Measurements from ENCODE around the gene DAB1.
"Not testable (repeated sequence)": the region's sequence is repeated elsewhere in the genome, so short reads cannot be mapped to it uniquely, and the experiment has no call there.

Gene DAB1

DNA sequence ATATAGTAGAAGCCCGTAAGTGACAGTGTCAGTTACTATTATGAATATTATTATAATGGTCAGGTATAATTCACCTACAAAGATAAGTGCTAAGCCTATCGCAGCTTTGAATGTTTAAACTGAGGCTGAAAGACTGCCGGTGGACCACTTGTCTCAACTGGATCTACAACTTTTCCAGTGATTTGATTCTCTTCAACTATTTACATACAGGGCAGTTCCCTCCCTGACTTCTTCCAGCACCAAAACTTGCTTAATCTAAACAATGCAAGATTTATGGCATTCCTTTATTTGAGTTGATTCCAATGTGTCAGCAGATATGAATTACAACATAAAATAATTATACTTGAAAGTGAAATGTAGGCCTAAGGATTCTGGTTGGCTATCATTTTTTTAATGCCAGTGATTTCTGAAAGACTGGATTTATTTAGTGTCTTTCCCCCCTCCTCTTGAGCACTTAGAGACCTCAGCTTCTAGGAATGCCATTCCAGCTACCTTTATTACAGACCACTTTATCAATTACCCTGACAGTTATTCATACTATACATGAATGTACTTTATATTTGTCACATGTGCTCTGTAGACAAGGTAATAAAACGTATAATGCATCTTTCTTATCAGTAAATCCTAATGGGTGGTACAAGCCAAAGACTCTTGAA is 304.8 kb downstream of the DAB1 start:
- DNase-seq (ENCODE audit: low read depth): no peak

DNA sequence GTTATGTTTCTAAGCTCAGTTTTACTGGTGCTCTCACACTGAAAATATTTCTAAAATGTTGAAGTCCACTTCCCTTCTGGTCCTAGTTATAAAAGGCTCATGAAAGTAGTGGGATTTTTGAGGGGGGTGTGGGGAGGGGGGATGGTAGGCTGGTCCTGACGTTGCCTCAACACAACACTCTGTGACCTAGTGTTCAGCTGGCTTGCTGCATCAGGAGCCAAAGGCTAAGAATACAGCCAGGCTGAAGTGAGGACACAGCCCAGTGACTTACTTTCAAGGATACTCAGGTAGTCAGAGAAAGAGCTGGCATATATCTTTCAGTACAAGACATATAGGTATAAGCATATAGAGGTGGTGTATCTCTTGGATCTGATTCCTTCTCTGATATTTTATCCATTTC is 306.1 kb downstream of the DAB1 start:
- DNase-seq (ENCODE audit: low read depth): no peak

DNA sequence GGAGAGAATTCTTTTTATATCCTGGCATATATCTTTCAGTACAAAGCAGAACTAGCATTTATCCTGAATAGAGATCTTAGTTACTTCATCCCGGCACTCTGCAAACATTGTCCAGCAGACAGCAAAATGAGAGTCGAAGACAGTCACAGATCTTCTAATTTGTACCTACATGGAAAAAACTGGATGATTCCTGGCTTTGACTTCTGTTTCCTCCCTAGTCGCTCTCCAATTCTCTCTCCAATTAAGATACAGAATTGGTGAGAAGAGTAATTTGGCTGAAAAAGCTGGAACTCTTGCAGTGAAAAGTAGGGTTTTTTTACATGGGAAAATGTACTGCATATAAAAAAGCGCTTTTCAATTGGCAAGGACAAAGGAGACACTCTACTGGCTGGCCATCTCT is 307.0 kb downstream of the DAB1 start:
- DNase-seq (ENCODE audit: low read depth): no peak

DNA sequence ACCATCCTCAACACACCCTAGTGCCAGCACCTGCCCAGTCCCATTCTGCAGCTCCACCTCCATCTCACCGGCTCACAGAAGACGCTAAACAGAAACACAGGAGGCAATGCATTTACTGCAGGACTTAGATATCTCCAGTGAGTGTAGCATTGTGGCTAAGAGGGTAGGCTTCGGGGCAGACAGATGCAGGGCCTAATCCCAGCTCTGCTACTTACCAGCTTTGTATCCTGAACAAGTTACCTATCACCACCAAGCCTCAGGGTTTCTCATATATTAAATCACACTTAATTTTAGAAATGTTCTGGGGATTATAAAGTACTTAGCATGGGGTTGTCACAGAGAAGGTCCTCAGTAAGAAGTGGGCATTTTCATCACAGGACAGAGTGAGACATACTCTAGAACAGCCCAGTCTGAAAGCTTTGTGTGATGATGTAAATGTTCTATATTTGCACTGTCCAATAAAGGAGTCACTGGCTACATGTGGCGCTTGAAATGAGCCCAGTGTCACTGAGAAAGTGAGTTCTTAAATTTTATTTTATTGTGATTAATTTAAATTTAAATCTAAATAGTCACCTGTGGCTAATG is 308.7 kb downstream of the DAB1 start:
- no peak for DNase-seq (ENCODE audit: low read depth)

DNA sequence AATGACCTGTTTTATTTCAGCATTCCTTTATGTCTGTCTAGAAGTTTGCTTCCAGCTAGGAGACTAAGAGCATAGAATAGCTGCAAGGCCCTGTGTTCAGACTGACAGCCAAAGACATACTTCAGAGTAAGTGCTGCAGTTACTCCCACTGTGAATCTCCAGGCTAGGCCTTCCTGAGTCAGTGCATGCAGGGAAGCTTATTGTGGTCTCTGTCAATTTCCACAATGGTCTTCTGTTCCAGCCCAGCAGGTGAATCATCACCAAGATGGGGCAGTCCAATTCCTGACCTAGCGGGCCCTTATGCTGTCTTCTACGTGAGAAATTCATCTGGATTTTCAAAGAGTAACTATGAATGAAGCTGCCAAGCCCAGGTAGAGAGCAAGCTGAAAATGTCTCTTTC is 311.7 kb downstream of the DAB1 start:
- DNase-seq (ENCODE audit: low read depth): no peak

DNA sequence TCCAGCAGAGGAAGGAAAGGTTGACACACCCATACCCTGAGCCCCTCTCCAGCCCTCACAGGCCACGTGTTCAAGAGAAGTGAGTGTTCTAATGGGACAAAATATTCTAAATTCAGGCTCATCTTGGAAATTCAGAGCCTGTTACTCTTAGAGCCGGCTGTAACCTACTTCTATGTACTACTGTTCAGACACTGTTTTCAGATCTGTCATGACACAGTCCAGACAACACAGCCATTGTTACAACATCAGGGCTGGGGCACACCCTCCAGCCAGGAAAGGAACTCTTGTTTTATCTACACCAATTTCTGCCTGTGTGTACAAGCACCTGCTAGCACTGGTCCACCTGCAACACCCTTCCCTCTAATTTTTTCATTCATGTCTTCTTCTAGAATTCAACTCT is 312.7 kb downstream of the DAB1 start:
- DNase-seq (ENCODE audit: low read depth): no peak

DNA sequence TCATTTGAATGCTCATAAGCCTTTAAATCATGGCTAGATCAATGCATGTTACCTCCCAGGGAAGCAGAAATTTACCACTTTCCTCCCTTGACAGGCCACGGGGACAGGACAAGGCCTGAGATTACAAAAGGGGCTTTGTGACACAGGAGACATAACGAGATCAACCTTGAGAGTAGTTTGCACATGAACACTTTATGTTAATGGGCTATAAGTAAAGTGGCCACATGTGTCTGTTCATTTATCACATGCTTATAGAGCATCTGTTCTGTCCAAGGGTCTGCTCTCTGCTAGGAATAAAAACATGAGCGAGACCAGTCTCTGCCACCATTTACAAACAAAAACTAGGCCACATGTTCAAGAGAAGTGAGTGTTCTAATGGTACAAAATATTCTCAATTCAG is 314.0 kb downstream of the DAB1 start:
- DNase-seq (ENCODE audit: low read depth): no peak

DNA sequence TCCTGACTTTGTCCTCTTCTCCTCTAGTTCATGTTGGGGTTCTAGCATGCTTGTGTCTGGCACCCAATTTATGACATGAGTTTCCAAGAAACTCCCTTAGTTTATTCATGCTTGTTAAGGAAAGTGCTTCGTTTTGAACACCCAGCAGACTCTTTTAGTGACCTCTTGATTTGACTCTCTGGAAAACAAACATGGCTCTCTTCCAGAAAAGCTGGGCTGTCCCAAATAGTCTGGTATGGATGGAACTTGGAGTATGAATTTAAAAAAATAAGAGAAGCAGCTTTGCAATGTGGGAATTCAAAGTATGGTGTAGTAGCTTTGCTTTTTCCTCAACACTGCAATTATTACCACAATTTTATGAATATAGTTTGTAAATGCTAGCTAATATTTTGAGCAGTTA is 314.6 kb downstream of the DAB1 start:
- no peak for DNase-seq (ENCODE audit: low read depth)

DNA sequence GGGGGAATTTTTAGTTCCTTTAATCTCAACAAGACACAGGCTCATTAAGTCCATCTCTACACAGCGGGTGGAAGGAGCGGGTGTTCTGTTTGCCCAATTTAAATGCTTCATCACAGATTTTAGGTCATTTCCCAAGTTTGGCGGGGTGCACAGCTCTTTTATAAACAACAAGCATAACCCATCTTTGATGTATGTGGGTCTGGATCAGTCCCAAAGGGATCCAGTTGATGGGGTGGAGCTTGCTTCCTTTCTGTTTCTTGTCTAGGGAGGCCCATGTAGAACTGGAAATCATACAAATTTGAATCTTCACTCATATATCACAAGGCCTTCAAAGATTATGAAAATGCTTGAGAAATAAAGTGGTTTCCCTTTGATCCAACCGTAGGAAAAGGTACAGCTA is 317.6 kb downstream of the DAB1 start:
- DNase-seq (ENCODE audit: low read depth): no peak

DNA sequence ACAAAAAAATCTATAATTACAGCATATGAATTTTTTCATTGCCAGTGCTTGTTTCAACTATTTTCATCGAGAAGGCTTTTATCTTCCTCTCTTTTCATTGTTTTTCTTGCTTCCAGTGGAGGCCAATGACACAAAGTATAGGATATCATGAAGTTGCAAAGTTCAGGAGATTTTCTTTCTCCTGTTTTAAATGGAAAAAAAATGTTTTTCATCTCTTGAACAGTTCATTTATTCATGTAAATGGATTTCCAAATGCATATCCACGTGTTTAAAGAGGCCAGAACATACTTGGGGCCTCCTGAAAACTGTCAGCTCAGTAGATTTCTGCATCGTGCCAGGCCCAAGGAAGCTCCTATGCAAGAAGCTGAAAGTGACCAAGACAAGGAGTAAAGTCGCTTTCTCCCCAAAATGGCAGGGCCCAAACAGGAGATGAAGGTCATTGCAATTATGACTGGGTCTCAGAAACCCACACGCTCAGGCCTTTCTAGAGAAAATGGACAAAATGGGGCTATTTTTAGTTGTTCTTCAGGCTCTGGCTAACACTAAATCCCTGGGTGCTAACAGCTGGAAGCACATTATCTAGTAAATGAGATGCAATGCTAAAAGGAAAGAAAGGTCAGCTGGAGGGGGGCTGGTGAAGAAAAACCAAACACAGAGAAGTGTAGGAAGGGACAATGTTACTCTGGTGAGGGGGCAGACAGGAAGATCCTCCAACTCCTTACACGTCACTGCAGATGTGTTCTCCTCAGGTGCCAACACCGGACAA is 321.1 kb downstream of the DAB1 start:
- no peak for DNase-seq (ENCODE audit: low read depth)

DNA sequence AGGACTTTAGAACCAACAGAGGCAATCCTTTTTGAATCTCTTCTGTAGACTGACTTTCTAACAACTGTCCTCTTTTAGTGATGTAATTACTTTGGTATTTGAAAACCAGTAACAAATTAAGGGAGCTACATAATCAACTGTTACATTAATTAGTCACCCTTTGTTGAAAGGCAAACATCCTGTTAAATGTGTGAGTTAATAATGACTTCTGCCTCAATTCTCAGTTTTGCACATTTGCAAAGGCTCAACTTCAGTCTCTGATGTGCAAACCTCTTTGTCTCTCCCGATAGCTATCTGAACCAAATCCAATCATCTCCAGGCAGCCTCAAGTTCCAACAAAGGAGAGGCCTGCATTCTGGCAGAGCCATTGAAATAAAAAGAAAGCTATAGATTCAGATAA is 322.7 kb downstream of the DAB1 start:
- DNase-seq (ENCODE audit: low read depth): no peak

DNA sequence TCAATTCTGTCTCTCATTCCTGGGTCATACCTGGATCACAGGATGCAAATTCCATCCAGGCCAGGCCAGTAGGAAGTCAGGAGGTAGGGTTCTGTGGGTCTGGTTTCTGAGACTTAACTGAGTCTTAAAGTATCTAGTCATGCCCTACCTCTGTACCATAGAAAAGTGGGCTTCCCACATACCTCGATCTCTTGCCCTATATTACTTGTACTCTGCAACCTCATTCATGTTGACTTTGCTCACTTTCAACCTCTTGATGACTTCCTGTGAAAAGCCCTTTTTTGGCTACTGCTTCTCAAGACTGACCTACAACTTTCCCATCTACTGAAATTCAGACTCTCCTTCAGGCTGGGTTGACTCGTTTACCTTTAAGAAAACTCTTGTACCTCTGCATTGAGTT is 329.1 kb downstream of the DAB1 start:
- no peak for DNase-seq (ENCODE audit: low read depth)

DNA sequence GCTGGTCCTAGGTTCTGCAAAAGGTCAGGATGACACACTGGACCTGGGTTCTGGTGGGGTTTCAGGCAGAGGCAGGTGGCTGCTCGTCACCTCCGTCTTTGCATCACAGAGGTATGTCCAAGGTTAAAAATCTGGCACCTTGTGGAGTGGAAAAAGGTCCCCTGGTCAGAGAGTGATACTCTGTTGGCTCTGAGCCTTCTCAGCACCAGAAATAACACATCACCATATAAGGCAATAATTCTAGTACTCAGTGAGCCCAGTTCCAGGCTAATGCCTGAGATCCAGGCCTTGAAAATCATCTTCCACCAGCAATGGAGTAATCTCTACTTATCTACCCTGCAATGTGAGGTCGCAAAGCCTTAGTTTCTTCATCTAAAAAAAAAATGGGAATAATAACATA is 330.7 kb downstream of the DAB1 start:
- DNase-seq (ENCODE audit: low read depth): no peak

DNA sequence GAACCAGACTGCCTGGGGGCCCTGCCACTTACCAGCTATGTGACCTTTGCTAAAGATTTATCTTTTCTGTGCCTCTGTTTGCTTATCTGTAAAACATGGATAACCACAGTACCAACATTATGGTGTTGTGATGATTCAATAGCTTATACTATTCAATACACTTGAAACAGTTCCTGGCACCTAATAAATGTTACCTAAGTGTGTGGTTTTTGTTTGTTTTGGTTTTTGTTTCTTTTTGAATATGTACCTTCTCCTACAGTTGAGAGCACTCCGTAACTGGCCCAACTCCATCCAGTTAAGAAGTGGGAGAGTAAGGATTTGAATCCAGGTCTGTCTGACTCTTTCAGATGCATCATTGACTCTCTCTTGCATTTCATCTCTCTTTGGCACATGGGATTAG is 332.2 kb downstream of the DAB1 start:
- DNase-seq (ENCODE audit: low read depth): no peak

DNA sequence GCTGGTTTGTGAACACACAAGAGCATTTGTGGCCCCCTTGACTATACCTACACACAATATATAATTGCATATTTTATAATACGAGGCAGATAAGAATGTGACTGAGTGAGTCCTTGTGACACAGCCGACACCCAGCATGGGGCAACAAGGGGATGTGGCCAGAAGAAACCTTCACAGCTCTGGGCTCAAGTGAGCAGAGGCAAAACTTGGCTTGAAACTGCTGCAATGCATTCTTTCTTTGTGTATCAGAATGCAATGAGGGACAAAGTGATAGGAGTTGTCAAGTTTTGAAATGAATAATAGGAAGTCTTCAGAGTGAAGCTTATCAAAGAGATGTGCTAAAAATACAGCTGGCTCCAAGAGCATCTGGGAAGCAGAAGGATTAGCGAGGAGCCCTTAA is 334.0 kb downstream of the DAB1 start:
- no peak for DNase-seq (ENCODE audit: low read depth)

DNA sequence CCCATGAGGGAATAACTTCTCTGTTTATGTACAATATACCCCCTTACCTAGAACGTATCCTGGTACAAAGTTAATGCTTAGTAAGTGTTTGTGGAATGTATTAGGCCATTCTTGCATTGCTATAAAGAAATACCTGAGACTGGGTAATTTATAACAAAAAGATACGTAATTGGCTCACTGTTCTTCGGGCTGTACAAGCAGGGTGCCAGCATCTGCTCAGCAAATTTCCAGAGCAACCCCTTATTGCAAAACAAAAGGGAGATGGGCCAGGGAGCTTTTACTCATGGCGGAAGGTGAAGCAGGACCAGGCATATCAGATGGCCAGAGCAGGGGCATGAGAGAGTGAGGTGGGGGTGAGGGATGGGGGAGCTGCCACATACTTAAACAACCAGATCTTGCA is 334.6 kb downstream of the DAB1 start:
- DNase-seq (ENCODE audit: low read depth): no peak

DNA sequence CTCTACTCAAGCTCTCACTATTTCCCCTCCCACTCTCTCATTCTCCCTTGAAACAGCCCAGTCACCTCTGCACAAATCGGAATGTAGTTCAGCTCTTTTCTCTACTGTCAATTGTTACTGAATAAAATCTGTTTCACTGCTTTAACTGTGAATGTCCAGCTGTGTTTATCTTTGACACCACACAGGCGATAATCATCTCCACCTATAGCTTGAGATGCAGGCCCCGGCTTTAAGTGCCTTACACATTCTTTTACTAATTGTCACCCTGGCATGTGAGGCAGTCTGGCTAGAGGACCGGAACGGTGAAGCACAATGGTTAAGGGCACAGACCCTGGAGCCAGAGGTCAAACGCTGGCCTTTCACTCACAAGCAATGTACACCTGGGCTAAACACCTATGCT is 335.2 kb downstream of the DAB1 start:
- no peak for DNase-seq (ENCODE audit: low read depth)

DNA sequence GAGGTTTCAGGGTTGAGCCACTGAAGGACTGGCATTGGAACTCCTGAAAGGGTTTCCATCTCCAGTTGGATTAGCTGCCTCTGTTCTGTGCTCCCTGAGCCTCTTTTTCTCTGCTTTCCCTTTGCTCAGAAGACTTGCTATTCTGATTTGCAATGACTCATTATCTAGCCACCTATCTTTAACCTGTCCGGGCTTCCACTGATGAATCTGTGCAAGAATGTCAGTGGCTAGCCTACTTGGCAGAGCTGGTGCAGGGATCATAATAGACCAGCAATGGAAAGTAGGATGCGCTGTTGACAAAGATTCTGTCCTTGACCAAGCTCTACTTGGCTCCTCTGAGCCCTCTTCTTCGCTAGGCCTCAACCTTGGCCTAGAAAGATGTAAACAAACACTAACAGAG is 336.2 kb downstream of the DAB1 start:
- DNase-seq (ENCODE audit: low read depth): not testable (repeated sequence)

DNA sequence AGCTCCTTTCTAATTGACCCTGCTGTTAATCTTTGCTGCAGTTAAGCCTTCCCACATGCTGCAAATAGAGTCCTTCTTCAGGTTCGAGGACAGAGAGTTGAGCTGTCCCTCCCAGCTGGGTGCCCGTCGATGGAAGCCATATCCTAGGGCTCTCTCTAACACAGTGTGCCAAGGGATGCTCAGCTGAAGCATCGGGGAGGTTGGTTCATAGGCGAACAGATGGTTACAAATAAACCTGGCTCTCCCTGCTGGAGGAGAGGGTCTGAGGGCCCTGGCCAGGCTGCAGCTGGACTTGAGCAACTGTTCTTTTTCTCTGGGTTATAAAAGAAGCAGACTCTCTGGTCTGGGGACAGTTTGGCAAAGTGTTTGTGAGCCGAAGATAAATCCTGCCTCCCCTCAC is 337.7 kb downstream of the DAB1 start:
- no peak for DNase-seq (ENCODE audit: low read depth)

DNA sequence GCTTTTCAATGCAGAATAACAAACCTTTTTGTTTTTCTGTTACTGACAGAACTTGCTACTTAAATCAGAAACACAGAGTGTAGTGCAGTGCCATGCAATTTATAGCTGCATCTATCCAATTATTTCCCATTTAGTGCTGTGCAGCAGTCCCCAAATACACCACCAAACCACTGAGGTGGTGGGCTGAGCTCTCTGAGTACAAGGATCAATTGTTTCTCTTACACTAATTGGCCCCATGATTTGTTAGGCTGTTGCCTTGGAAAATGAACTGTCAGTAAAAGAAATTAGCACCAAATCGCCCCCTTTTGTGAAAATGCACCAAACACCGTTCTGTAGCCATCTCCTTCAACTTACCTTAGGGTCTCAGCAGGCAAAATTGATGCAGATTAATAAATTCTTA is 339.2 kb downstream of the DAB1 start:
- no peak for DNase-seq (ENCODE audit: low read depth)

DNA sequence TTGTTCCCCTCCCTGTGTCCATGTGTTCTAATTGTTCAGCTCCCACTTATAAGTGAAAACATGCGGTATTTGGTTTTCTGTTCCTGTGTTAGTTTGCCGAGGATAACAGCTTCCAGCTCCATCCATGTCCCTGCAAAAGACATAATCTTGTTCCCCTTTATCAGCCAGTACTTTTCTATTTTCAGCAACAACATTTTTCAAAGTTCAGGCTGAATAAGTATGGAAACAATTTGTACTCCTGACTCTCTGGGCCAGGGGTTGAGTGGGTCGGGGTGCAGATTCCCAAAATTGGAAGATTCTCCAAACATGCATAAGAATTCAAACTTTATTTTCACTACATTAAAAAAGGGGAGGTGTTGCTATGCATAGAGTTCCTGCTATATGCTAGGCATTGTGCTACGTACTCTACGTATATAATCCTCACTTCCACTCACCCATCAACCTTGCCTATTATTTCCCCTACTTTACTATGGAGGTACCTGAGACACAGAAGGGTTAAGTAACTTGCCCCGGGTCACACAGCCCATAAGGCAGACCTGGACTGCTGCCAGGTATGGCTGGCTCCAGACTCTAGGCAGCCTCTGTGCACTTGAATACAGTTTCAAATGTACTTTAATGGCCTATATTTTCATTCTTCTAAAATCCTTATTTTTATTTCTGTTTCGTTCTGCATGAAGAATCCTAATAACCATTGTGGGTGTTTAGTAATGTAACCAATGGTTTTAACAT is 341.0 kb downstream of the DAB1 start:
- DNase-seq (ENCODE audit: low read depth): no peak

DNA sequence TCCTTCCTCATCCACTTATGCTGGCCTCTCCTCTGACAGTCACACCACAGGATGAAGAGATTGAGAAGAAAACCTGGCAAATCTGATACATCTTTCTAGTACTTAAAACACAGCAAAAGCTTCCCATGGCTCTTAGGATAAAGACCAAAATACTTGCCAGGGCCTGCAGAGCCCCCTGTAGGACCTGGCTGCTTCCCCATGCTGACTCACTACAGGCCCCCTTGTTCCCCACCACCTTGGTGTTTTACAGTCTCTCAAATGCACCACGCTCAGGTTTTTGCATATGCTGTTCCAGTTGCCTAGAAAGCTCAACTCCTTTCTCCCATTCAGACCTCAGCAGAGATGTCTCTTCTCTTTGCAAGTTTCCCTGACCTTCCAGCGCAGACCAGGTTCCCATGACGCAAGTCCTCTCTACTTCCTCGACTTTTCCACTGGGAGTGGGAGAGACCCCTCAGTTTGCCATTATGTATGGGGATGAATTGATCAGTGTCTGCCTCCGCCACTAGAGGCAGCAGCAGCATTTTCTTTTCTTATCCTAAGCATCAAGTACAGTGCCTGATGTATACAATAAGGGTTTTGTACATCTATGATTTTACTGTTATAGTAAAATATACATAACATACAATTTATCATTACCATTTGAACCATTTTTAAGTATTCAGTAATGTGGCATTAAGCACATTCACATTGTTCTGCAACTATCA is 344.3 kb downstream of the DAB1 start:
- DNase-seq (ENCODE audit: low read depth): no peak

All from T follicular helper cell (primary cell).